PFSK-1 (cell line): ENCODE data around the gene ASB8.

Experiments
- POLR2AphosphoS5 ChIP-seq: IDR thresholded peaks from 2 replicates; pipeline ENCODE4 v1.6.1; 2012; ENCODE audit warnings: low read depth, mild to moderate bottlenecking, control low read depth, low read length, moderate library complexity
- TF ChIP-seq, protein P1 (sequence below), 2 experiments: IDR thresholded peaks; 2 replicates each; pipeline versions ENCODE4 v1.6.1 to v1.8.0; 2011 to 2012; ENCODE audit warnings: low read depth in 2 of 2, low read length in 2 of 2, control low read depth in 1 of 2, inconsistent platforms in 1 of 2, mild to moderate bottlenecking in 1 of 2, moderate library complexity in 1 of 2; ENCODE audit not compliant: insufficient read depth in 1 of 2

DNA sequence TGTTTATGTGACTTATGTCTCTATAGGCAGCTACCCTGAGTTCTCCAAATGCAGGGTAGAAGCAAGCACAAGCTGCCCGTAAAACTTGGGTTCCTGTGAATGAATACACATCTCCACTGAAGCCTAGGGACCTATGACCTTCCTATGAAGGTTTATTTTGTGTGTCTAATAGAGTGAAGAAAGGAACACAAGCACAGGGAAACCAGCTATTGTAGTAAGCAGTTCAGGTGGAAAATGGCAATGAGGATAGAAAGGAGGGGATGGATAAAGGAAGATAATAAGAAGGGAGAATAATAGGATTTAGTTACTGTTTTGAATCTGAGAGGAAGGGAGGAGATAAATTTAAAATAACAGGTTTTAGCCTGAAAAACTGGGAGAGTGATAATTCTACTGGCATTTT, 35.8 kb downstream of the ASB8 start:
- no peak for TF ChIP-seq POLR2AphosphoS5
- TF ChIP-seq, protein P1, sequence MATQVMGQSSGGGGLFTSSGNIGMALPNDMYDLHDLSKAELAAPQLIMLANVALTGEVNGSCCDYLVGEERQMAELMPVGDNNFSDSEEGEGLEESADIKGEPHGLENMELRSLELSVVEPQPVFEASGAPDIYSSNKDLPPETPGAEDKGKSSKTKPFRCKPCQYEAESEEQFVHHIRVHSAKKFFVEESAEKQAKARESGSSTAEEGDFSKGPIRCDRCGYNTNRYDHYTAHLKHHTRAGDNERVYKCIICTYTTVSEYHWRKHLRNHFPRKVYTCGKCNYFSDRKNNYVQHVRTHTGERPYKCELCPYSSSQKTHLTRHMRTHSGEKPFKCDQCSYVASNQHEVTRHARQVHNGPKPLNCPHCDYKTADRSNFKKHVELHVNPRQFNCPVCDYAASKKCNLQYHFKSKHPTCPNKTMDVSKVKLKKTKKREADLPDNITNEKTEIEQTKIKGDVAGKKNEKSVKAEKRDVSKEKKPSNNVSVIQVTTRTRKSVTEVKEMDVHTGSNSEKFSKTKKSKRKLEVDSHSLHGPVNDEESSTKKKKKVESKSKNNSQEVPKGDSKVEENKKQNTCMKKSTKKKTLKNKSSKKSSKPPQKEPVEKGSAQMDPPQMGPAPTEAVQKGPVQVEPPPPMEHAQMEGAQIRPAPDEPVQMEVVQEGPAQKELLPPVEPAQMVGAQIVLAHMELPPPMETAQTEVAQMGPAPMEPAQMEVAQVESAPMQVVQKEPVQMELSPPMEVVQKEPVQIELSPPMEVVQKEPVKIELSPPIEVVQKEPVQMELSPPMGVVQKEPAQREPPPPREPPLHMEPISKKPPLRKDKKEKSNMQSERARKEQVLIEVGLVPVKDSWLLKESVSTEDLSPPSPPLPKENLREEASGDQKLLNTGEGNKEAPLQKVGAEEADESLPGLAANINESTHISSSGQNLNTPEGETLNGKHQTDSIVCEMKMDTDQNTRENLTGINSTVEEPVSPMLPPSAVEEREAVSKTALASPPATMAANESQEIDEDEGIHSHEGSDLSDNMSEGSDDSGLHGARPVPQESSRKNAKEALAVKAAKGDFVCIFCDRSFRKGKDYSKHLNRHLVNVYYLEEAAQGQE (IDR thresholded peaks at IDR 0.05; ENCODE audit: insufficient read depth in 1 of 2, low read depth in 2 of 2, low read length in 2 of 2) = no peak
